ENCODE results near the gene ARHGAP26. TPM values are rescaled to one million over a fixed set of nuclear protein-coding genes. Genes with fewer than 3 reads are reported as not detected.

ARHGAP26 gene
- polyA plus RNA-seq, 1 donor from 2014 or later = 0.83 TPM

DNA sequence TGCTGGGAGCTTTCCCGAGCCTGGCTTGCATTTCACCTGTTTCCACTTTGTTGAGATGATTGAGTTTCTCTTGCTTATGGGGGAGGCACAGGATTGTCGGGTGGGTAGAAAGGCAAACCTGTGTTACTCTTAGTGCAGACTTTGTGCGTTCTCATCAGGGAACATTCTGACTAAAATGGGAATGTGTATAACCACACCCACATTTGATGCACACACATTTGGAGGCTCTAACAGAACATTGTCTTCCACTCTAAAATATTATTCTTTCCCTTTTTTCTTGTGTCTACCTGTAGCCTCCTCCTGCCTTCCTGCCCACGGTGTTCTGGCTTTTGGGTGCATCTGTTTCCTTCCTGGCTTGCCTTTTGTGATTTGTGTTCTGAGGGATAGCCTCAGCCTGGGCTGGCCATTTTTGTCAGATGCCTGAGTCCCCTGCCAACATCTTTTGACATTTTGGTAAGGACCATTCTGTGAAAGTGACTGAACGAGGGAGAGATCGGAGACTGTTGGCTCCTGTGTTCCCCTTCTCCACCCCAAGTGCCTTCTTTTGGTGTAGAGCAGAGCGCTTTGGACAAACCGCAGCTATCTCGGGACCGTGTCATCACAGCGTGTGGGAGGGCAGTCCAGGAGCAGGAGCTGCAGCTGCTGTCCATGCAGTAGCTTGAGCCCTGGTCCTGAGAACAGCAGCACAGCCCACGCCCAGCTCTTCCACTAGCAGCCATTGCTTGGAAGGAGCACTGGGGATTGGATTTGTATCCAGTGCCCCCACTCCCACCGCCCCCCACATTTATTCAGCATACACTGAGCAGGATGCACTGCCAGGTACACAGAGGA is 101.4 kb downstream of the ARHGAP26 start:
- Histone ChIP-seq H3K36me3 (ENCODE audit: insufficient read depth, low read length) (no peaks in the 10 kb centered on the region), H3K9me3 (ENCODE audit: low read length) (no peaks in the 10 kb centered on the region), H3F3A (ENCODE audit: insufficient read depth, low read length, poor library complexity, severe bottlenecking) (no peaks in the 10 kb centered on the region), H3K9me2 (ENCODE audit: insufficient read depth, low read length) (no peaks in the 10 kb centered on the region), H3K27ac (ENCODE audit: low read length) (no peak overlapping the region), H3K4me3 (ENCODE audit: low read length) (no peak overlapping the region), H3K4me2 (ENCODE audit: low read length) (no peak overlapping the region), H2AFZ (ENCODE audit: low read depth, low read length) (no peak overlapping the region), H3K27me3 (ENCODE audit: insufficient read depth, low read depth, low read length) (no peaks in the 10 kb centered on the region), H4K20me1 (ENCODE audit: insufficient read depth) (no peaks in the 10 kb centered on the region), H3K9ac (ENCODE audit: low read length) (no peak overlapping the region), H3K79me2 (replicated peaks; ENCODE audit: insufficient read depth, low read length) (no peaks in the 10 kb centered on the region)
- TF ChIP-seq EZH2 (IDR thresholded peaks at IDR 0.05; ENCODE audit: borderline replicate concordance, insufficient read depth, low read length, poor library complexity, severe bottlenecking) (no peak), EP300 (conservative IDR thresholded peaks at IDR 0.05; ENCODE audit: poor library complexity, severe bottlenecking) (no peak), MXI1 (conservative IDR thresholded peaks at IDR 0.05; ENCODE audit: poor library complexity, severe bottlenecking) (no peak), POLR2AphosphoS5 (IDR thresholded peaks at IDR 0.05) (no peak), RAD21 (conservative IDR thresholded peaks at IDR 0.05) (no peak), TAF1 (IDR thresholded peaks at IDR 0.05; ENCODE audit: low read depth) (no peak), SMC3 (conservative IDR thresholded peaks at IDR 0.05; ENCODE audit: poor library complexity) (no peak)
- TF ChIP-seq, protein P1, sequence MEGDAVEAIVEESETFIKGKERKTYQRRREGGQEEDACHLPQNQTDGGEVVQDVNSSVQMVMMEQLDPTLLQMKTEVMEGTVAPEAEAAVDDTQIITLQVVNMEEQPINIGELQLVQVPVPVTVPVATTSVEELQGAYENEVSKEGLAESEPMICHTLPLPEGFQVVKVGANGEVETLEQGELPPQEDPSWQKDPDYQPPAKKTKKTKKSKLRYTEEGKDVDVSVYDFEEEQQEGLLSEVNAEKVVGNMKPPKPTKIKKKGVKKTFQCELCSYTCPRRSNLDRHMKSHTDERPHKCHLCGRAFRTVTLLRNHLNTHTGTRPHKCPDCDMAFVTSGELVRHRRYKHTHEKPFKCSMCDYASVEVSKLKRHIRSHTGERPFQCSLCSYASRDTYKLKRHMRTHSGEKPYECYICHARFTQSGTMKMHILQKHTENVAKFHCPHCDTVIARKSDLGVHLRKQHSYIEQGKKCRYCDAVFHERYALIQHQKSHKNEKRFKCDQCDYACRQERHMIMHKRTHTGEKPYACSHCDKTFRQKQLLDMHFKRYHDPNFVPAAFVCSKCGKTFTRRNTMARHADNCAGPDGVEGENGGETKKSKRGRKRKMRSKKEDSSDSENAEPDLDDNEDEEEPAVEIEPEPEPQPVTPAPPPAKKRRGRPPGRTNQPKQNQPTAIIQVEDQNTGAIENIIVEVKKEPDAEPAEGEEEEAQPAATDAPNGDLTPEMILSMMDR (IDR thresholded peaks at IDR 0.05; ENCODE audit: poor library complexity, severe bottlenecking) = no peak
- TF ChIP-seq, protein P2, sequence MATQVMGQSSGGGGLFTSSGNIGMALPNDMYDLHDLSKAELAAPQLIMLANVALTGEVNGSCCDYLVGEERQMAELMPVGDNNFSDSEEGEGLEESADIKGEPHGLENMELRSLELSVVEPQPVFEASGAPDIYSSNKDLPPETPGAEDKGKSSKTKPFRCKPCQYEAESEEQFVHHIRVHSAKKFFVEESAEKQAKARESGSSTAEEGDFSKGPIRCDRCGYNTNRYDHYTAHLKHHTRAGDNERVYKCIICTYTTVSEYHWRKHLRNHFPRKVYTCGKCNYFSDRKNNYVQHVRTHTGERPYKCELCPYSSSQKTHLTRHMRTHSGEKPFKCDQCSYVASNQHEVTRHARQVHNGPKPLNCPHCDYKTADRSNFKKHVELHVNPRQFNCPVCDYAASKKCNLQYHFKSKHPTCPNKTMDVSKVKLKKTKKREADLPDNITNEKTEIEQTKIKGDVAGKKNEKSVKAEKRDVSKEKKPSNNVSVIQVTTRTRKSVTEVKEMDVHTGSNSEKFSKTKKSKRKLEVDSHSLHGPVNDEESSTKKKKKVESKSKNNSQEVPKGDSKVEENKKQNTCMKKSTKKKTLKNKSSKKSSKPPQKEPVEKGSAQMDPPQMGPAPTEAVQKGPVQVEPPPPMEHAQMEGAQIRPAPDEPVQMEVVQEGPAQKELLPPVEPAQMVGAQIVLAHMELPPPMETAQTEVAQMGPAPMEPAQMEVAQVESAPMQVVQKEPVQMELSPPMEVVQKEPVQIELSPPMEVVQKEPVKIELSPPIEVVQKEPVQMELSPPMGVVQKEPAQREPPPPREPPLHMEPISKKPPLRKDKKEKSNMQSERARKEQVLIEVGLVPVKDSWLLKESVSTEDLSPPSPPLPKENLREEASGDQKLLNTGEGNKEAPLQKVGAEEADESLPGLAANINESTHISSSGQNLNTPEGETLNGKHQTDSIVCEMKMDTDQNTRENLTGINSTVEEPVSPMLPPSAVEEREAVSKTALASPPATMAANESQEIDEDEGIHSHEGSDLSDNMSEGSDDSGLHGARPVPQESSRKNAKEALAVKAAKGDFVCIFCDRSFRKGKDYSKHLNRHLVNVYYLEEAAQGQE (IDR thresholded peaks at IDR 0.05; ENCODE audit: borderline replicate concordance) = no peak

DNA sequence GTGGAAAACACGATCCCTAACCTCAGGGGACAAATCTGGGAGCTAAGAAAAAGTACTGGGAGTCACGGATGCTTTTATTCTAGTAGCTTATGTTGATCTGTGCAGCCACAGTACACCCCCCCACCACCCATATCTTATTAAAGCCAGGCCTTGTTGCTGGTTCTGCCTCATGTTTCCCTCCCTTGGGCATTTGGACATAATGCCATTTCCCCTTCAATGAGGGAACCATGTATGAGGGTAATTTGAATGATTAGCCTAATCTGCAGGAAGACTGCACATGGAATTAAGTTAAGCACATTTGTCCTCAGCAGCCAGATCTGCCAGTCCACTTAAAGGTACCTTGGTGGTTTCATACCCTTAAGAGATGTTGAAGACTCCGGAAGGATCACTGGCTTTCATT is 102.0 kb downstream of the ARHGAP26 start:
- Histone ChIP-seq H3F3A (ENCODE audit: insufficient read depth, low read length, poor library complexity, severe bottlenecking) (no peaks in the 10 kb centered on the region), H3K9ac (ENCODE audit: low read length) (no peak overlapping the region), H3K79me2 (replicated peaks; ENCODE audit: insufficient read depth, low read length) (no peaks in the 10 kb centered on the region), H3K9me2 (ENCODE audit: insufficient read depth, low read length) (no peaks in the 10 kb centered on the region), H3K36me3 (ENCODE audit: insufficient read depth, low read length) (no peaks in the 10 kb centered on the region), H2AFZ (ENCODE audit: low read depth, low read length) (no peak overlapping the region), H3K27ac (ENCODE audit: low read length) (no peak overlapping the region), H3K4me3 (ENCODE audit: low read length) (no peak overlapping the region), H3K9me3 (ENCODE audit: low read length) (no peaks in the 10 kb centered on the region), H3K27me3 (ENCODE audit: insufficient read depth, low read depth, low read length) (no peaks in the 10 kb centered on the region), H3K4me2 (ENCODE audit: low read length) (no peak overlapping the region), H4K20me1 (ENCODE audit: insufficient read depth) (no peaks in the 10 kb centered on the region)
- TF ChIP-seq EZH2 (IDR thresholded peaks at IDR 0.05; ENCODE audit: borderline replicate concordance, insufficient read depth, low read length, poor library complexity, severe bottlenecking) = no peak
- no peak for TF ChIP-seq POLR2AphosphoS5 (IDR thresholded peaks at IDR 0.05)
- TF ChIP-seq, protein P2 (IDR thresholded peaks at IDR 0.05; ENCODE audit: borderline replicate concordance) = no peak
- no peak for TF ChIP-seq RAD21 (conservative IDR thresholded peaks at IDR 0.05)
- no peak for TF ChIP-seq SMC3 (conservative IDR thresholded peaks at IDR 0.05; ENCODE audit: poor library complexity)
- TF ChIP-seq, protein P1 (IDR thresholded peaks at IDR 0.05; ENCODE audit: poor library complexity, severe bottlenecking) = no peak
